Measurements from ENCODE around the gene UGT1A9. TPM values are rescaled to one million over a fixed set of nuclear protein-coding genes. Genes with fewer than 3 reads are reported as not detected.

The UGT1A9 gene
- total RNA-seq, 1 experiment from 2014 or later, result 0.07 TPM

- no peak for DNase-seq (ENCODE audit: low read depth)
Measured at GRCh38 chr2:233758849-233759248, 87.2 kb downstream of the UGT1A9 start.

- DNase-seq (ENCODE audit: low read depth), result no peak
Measured at GRCh38 chr2:233760043-233760442, 88.3 kb downstream of the UGT1A9 start, which contains the start of gene UGT1A1. Gene UGT1A1, plus strand, starts transcription at chr2:233760270. Its CDS starts 18 bp downstream, at chr2:233760288.

GRCh38 chr2:233761040-233761769, 89.5 kb downstream of the UGT1A9 start:
- DNase-seq (ENCODE audit: low read depth), result peak; percentile 40

- DNase-seq (ENCODE audit: low read depth), result peak; percentile 84
Measured at GRCh38 chr2:233764264-233764663, 92.6 kb downstream of the UGT1A9 start.

GRCh38 chr2:233764761-233765160, 93.1 kb downstream of the UGT1A9 start:
- DNase-seq (ENCODE audit: low read depth), result peak; percentile 62

GRCh38 chr2:233766416-233766815, 94.7 kb downstream of the UGT1A9 start:
- no peak for DNase-seq (ENCODE audit: low read depth)

- peak; percentile 7 for DNase-seq (ENCODE audit: low read depth)
Measured at GRCh38 chr2:233768076-233768475, 96.4 kb downstream of the UGT1A9 start.

DNA sequence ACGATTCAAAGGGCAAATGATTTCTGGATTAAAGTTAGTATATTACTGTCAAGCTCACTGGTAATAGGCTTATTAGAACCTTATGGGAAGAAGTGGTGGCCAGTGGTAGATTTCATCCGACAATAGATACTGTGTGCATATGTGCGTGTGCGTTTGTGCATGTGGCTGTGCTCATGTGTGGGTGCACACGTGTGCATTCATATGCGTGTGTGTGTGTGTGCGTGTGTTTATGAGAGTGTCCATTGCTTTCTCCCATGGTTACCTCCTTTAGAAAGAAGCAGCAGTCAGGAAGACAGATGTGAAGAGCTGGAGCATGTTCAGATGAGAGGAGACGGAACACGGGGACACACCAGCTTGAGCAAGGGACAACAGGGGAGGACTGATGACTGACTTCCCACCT, 97.6 kb downstream of the UGT1A9 start:
- DNase-seq (ENCODE audit: low read depth), result no peak

GRCh38 chr2:233772153-233772552, 100.5 kb downstream of the UGT1A9 start:
- DNase-seq (ENCODE audit: low read depth), result no peak

DNA sequence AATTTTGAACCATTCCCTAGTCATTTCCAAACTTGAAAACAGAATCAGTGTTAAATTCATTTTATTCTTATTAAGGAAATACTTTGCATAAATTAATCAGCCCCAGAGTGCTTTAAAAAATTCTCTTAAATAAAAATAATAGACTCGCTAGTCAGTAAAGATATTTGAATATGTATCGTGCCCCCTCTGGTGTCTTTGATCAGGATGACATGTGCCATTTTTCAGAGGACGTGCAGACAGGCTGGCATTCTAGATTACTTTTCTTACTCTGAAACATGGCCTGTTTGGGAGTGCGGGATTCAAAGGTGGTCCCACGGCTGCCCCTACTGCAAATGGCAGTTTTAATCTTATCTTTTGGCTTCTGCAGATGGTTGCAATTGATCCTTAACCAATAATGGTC, 100.9 kb downstream of the UGT1A9 start:
- no peak for DNase-seq (ENCODE audit: low read depth)

GRCh38 chr2:233773854-233774253, 102.2 kb downstream of the UGT1A9 start:
- no peak for DNase-seq (ENCODE audit: low read depth)

DNA sequence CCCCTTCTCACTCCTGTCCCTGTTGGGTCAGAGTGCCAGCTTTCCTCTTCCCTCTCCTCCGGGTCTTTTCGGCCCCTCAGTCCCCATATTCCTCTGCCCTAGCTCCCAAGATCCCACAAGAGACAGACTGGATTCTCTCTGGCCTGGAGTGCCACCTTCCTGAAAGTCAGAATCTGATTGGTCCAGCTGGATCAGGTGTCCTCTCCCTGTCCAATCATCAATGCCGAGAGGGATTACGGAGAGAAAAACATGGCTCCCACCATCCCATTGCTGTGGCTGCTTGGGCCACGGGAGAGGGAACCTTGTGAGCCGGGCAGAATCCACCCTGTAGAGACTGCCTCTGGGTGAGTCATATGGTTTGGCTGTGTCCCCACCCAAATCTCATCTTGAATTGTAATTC, 103.7 kb downstream of the UGT1A9 start:
- DNase-seq (ENCODE audit: low read depth), result no peak

GRCh38 chr2:233778030-233778429, 106.3 kb downstream of the UGT1A9 start, which contains the start of gene MROH2A:
Gene MROH2A, plus strand, starts transcription at chr2:233778330. Its CDS starts 1,029 bp downstream, at chr2:233779359.
- DNase-seq (ENCODE audit: low read depth), result no peak

GRCh38 chr2:233779722-233780121, 108.0 kb downstream of the UGT1A9 start:
- no peak for DNase-seq (ENCODE audit: low read depth)

DNA sequence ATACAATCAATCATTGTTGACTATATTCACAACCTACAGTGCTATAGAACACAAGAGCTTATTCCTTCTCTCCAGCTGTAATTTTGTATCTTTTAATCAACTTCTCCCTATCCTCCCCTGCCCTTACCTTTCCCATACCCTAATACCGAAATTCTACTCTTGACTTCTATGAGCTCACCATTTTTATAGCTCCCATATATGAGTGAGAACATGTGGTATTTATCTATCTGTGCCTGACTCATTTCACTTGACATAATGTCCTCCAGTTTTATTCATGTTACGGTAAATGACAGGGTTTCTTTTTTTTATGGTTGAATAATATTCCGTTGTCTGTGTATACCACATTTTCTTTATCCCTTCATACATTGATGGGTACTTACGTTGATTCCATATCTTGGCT, 109.1 kb downstream of the UGT1A9 start:
- no peak for DNase-seq (ENCODE audit: low read depth)

GRCh38 chr2:233789554-233789953, 117.9 kb downstream of the UGT1A9 start:
- DNase-seq (ENCODE audit: low read depth), result no peak

- DNase-seq (ENCODE audit: low read depth), result no peak
Measured at GRCh38 chr2:233791151-233791882, 119.6 kb downstream of the UGT1A9 start.

DNA sequence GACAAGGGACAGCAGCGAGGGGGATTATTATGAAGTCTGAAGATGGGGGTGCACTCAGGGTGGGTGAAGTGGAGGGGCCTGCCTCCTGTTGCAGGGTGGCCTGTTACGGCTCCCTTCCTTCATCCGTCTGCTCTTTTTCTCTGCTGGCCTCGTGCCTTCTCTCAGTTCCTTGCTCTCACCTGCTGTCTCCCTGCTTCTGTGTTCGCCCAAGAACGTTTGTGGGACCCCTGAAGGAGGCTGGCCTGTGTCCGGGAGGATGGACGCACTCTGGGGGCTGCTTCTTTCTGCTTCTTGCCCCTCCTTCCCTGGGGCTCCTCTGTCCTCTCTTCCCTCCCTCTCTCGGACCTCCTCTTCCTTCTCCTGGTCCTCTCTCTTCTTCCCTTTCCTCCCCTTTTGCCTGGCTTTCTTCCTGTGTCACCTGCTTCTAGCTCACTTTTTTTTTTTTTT, 120.2 kb downstream of the UGT1A9 start:
- DNase-seq (ENCODE audit: low read depth), result no peak

- no peak for DNase-seq (ENCODE audit: low read depth)
Measured at GRCh38 chr2:233792720-233793119, 121.0 kb downstream of the UGT1A9 start.

DNA sequence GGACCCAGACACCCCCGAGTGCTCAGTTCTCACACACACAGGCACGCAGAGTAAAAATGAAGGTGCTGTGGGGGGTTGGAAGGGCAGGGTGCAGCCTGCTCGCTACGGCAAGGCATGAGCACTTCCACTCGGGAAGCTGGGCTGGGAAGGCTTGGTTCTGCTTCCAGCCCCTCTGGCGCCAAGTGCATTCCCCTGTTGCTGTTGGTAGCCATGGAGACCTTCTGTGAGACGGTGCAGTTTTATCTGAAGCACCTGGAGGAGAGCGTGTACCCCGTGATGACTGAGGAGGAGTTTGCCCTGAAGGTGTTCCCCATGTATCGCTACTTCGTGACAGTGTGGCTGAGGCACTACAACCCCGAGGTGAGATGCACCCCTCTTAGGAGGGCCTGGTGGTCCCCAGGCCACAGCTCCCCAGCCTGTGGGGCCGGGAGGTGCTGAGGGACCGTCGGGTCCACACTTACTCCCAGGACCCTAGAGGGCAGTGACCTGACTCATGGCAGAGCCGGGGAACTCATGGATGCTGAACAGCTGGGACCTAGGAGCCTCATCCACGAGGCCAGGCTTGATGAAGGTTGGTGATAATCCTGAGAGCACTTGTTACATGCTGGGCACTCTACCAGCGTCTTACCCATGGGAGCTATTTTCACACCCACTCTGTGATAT, 121.9 kb downstream of the UGT1A9 start:
- DNase-seq (ENCODE audit: low read depth), result peak; percentile 4

DNA sequence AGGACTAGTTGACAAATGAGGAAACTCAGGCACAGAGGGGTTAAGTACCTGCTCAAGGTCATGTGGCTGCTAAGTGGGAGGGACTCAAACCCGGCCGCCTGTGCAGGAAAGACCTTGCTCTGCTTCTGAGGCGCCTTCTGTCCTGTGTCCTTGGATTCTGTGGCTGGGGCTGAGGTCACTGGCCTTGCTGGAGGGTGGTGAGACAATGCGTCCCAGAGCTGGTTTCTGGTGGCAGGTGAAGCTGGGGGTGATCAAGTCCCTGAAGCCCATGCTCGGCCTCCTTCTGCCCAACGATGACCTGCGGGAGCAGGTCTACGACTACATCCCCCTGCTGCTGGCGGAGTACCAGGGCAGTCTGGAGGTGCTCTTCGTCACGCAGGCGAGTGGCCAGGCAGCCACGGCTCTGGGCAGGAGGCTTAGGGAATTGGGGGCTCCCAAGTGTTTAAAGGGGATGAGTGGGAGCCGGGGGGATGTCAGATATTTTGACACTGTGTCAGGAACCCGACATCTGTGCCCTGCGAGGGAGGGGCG, 122.5 kb downstream of the UGT1A9 start:
- no peak for DNase-seq (ENCODE audit: low read depth)

DNA sequence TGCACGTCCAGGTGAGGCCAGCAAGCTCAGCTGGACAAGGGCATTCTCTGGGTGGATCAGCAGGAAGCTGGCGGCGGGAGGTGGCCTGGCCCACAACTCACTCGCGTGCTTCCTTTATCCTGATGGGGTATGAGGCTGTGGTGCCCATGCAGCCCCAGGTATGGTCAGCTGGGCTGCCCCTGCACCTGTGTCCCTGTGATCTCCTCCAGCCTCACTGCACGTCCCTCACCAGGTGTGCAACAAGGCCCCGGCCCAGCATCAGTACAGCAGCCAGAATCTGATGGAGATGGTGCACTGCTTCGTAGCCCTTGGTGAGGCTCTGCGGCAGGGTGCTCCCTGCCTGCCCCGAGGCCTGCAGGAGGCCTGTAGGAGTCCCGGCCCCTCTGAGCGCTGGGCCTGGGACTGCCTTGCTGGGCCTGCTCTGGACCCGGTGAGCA, 124.1 kb downstream of the UGT1A9 start:
- no peak for DNase-seq (ENCODE audit: low read depth)

Measured in M059J (cell line).